Measurements from ENCODE around the gene GALNT2.

DNA sequence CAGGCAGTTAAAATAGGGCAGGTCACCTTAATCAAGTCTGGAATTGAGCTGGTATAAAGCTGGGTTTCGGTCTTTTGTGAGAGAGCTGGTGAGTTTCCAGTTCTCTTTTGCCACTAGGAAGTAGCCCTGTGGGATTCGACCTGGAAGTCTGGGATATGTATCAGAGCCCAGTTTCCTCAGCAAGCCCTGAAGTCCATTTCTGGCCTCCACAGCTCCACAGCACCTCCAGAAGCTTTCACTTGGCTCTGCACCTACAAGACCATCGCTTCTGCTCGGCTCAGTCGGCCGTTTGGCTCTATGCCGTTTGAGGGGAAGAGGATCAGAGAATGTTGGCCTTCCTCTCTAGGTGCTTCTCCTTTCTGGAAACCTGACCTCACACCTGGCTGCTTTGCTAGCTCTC lies 148.0 kb downstream of the GALNT2 start:
- TF ChIP-seq CTCF (IDR thresholded peaks at IDR 0.05) (no peak), EZH2 (IDR thresholded peaks at IDR 0.05; ENCODE audit: borderline replicate concordance, insufficient read depth, low read depth, low read length, poor library complexity, severe bottlenecking) (no peak)
